NT2/D1 (cell line): Measurements from ENCODE around the gene HECTD3.

Experiments
- DNase-seq: peaks from one replicate; pipeline ENCODE4 v3.0.0-alpha.2; 2011; ENCODE audit warnings: low read depth, low spot score
- H3K27me3 ChIP-seq: 2 replicates; pipeline ENCODE4 v1.6.0; 2011; ENCODE audit warnings: mild to moderate bottlenecking; ENCODE audit not compliant: insufficient read length, insufficient read depth
- H3K36me3 ChIP-seq: 2 replicates; pipeline ENCODE4 v1.6.1; 2011; ENCODE audit warnings: mild to moderate bottlenecking, low read length, mixed read lengths; ENCODE audit not compliant: insufficient read depth, insufficient read length
- H3K4me1 ChIP-seq: 2 replicates; pipeline ENCODE4 v1.5.1; 2011; ENCODE audit not compliant: insufficient read depth, insufficient read length
- H3K4me3 ChIP-seq: 2 replicates; pipeline ENCODE4 v1.5.1; 2011; ENCODE audit warnings: low read depth; ENCODE audit not compliant: insufficient read length
- H3K9ac ChIP-seq: 2 replicates; pipeline ENCODE4 v1.6.0; 2011; ENCODE audit warnings: low read depth; ENCODE audit not compliant: insufficient read length
- H3K9me3 ChIP-seq: 2 replicates; pipeline ENCODE4 v1.5.1; 2011; ENCODE audit warnings: mild to moderate bottlenecking, low read length; ENCODE audit not compliant: insufficient read depth
- SUZ12 ChIP-seq: IDR thresholded peaks from 2 replicates; pipeline ENCODE4 v1.6.1; 2011; ENCODE audit not compliant: insufficient read length, insufficient read depth; ENCODE audit errors: extremely low read depth
- YY1 ChIP-seq: IDR thresholded peaks from 2 replicates; pipeline ENCODE4 v1.6.1; 2011; ENCODE audit not compliant: insufficient read length, insufficient read depth
- ZNF274 ChIP-seq: IDR thresholded peaks from 2 replicates; pipeline ENCODE4 v1.6.1; 2011; ENCODE audit warnings: mild to moderate bottlenecking, low read depth, low read length

The HECTD3 gene

DNA sequence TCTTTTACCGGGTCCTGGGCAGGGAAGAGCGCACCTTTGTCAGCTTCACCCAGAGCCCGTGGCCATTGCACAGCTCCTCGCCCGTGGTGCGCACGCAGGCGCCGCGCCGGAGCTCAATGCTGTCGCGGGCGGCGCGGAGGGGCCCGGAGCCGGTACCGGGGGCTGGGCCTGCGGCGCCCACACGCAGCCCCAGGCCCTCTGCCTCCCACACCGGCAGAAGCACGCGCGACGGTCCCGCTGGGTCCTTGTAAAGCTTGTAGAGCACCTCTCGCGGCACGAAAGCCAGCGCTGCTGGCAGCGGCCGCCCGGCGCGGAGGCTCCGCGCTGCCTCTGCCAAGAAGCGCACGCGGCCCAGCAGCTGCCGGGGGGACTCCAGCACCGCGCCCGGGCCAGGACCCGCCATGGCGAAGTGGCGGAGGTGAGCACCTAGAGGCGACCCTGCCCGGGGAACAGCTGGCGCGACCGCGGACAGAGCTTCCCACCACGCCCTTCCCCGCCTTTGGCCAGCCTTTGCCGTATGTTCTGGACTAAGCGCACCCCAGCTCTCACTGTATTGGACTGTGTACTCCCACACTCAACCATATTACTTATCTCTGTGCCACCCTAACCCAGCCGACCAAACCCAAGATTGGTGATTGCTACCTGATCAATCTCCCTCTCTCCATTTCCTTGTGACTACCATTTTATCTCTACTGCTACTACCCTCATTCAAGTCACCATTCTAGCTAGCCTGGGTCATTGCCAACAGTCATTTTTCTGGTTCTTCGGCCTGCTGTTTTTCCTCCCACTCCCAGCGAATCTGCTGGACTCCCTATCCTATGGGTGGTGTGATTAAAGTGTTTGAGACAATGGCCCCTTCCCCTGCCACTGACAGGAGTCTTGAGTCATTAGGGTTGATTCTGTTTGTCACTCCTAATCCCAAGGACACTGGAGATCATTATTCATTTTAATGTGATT, at the start of gene HECTD3:
TSS of gene HECTD3 (minus strand) at position 470 of the 957 bp plus-strand sequence. CDS start at position 403, 67 bp downstream.
- no peak for TF ChIP-seq SUZ12
- TF ChIP-seq ZNF274 = no peak
- TF ChIP-seq YY1 = no peak
- H3K4me3 ChIP-seq = peak within 1 kb of the TSS; percentile 90
- peaks cover 71% of the 10 kb centered on the region for H3K36me3 ChIP-seq
- peaks cover 20% of the 10 kb centered on the region for H3K4me1 ChIP-seq
- peaks cover 14% of the 10 kb centered on the region for H3K27me3 ChIP-seq
- H3K9me3 ChIP-seq = no peaks in the 10 kb centered on the region
- no peak for DNase-seq
- H3K9ac ChIP-seq = peak within 1 kb of the TSS; percentile 85

DNA sequence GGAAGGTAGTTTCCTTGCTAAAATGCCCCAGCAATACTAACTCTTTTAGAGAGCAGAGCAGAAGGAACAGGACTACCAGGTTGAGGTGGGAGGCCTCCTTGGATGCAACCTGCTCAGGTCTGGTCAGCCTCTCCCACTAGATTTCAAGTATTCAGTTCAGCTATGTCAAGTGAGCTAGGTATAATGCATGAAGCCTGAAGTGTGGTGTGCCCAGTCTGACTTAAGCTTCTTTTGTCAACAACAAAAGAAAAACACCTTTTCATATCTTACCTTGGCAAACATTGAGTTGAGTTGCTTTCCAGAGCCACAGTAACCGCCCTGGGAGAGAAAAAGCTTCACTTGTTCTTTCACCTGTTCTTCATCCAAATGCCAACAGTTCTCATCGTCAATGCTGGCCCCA, 48.7 kb upstream of the HECTD3 start:
- Histone ChIP-seq H3K4me3 (no peak overlapping the region), H3K4me1 (no peaks in the 10 kb centered on the region), H3K9ac (no peak overlapping the region), H3K9me3 (no peaks in the 10 kb centered on the region), H3K36me3 (no peaks in the 10 kb centered on the region), H3K27me3 (no peaks in the 10 kb centered on the region)
- TF ChIP-seq SUZ12 (no peak), YY1 (no peak), ZNF274 (no peak)
- DNase-seq = no peak

DNA sequence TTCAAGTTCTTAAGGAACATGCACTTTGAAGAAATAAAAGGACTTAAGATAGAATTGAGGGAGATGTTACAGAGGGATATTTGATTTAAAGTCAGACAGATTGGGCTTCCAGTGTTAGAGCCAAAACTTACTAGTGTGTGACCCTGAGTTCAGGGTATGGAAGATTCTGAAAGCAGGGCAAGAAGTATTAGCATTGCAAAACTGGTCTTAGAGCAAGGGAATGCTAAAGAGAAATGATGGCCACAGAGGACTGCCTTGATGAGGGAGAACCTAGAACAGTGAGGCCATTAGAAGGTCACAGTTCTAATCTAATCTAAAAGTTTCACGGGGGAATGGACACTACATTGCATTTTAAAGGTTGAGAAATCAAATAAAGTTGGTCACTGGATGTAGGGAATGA, 46.4 kb upstream of the HECTD3 start:
- no peak for TF ChIP-seq YY1
- no peak for TF ChIP-seq ZNF274
- TF ChIP-seq SUZ12 = no peak
- no peaks in the 10 kb centered on the region for H3K27me3 ChIP-seq
- DNase-seq = no peak
- no peaks in the 10 kb centered on the region for H3K9me3 ChIP-seq
- no peaks in the 10 kb centered on the region for H3K36me3 ChIP-seq
- no peaks in the 10 kb centered on the region for H3K4me1 ChIP-seq
- no peak overlapping the region for H3K9ac ChIP-seq
- no peak overlapping the region for H3K4me3 ChIP-seq

DNA sequence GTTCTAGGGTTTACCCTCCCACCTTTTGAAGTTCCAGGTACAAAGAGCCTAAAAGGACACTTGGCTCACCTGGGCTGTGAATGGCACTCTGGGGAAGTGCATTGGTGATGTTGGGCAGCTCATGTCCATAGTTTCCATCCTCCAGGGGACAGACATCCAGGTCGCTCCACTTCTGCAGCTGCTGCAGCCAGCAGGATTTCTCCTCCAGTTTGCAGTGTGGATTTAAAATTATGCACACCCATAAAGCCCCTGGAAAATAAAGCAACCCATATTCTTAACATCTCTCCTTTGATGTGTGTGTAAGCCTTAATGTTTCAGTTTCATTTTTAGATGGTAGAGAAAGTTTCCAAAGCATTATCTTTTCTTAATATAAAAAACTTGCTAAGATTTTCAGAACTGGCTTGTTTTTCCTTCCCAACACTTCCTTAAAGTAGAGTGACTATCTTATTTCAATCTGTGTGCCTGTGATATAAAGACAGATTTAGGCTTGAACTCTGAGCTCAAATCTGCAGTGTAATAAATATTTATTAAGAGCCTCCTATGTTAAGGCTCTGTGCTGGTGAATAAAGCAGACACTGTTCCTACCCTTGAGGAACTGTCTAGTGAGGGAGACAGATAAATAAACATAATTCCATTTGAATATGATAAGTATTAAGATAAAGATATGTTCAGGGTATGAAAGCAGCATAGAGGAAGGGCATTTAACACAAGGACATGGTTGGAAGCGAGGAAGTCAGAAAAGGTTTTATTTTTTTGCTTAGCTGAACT, 40.1 kb upstream of the HECTD3 start:
- no peaks in the 10 kb centered on the region for H3K9me3 ChIP-seq
- no peaks in the 10 kb centered on the region for H3K27me3 ChIP-seq
- no peaks in the 10 kb centered on the region for H3K36me3 ChIP-seq
- TF ChIP-seq ZNF274 (no peak), SUZ12 (no peak), YY1 (no peak)
- H3K9ac ChIP-seq = no peak overlapping the region
- DNase-seq = no peak
- H3K4me3 ChIP-seq = no peak overlapping the region
- no peaks in the 10 kb centered on the region for H3K4me1 ChIP-seq

DNA sequence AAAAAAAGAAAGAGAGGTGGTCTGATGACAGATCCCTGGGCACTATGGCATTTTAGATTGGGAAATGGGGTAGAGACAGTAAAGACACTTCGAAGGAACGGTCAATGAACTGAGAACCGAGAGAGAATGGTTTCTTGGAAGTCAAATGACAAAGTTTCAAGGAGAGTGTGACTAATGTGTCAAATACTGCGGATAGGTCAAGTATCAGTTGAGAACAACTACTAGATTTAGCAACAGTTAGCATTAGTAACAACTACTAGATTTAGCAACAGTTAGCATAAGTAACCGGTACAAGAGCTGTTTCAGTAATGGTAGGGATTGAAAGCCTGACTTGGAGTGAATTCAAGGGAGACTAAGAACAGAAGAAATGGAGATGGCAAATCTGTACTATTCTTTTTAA, 35.9 kb upstream of the HECTD3 start:
- DNase-seq = no peak
- TF ChIP-seq SUZ12 (no peak), ZNF274 (no peak), YY1 (no peak)
- Histone ChIP-seq H3K4me1 (no peaks in the 10 kb centered on the region), H3K9ac (no peak overlapping the region), H3K9me3 (no peaks in the 10 kb centered on the region), H3K36me3 (no peaks in the 10 kb centered on the region), H3K4me3 (no peak overlapping the region), H3K27me3 (no peaks in the 10 kb centered on the region)

DNA sequence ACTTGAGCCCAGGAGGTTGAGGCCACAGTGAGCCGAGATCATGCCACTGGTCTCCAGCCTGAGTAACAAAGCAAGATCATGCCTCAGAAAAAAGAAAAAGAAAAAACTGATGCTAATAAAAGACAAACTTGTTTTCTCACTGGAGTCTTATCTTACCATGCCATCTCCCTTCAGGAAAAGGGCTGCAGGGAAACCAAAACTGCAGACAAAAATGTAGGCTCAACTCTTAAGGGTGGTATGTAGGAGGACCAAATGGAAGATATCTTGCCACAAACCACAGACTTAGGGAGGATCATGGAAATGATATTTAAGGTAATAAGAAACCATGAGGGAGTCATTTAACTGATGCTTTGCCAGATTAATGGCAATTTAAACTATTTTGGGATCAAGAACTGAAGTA, 33.8 kb upstream of the HECTD3 start:
- no peaks in the 10 kb centered on the region for H3K9me3 ChIP-seq
- no peak overlapping the region for H3K4me3 ChIP-seq
- no peak for DNase-seq
- no peaks in the 10 kb centered on the region for H3K36me3 ChIP-seq
- H3K27me3 ChIP-seq = no peaks in the 10 kb centered on the region
- TF ChIP-seq SUZ12 (no peak), YY1 (no peak)
- no peak overlapping the region for H3K9ac ChIP-seq
- H3K4me1 ChIP-seq = no peaks in the 10 kb centered on the region

DNA sequence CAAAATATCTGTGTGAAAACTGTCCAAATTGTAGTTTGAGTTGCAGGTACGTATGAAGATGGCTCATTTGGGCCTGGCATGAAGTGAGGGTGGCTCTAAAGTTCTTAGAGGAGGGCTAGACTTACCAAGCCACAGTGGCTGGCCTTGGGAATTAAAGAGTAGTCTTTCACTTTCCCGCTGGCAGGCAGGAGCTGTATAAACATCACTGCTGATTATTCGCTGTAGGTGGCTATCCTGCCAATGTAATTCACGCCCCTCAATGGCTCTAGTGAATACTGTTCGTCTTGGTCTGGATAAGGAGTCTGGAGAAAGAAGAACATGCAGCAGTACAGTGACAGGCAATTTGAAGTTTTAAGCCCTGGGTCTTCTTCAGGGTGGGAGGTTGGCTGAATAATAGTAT, 32.0 kb upstream of the HECTD3 start:
- Histone ChIP-seq H3K9ac (no peak overlapping the region), H3K27me3 (no peaks in the 10 kb centered on the region), H3K4me3 (no peak overlapping the region), H3K4me1 (no peaks in the 10 kb centered on the region), H3K9me3 (no peaks in the 10 kb centered on the region), H3K36me3 (no peaks in the 10 kb centered on the region)
- no peak for DNase-seq
- TF ChIP-seq ZNF274 (no peak), YY1 (no peak), SUZ12 (no peak)
